Measurements from ENCODE around the gene SMC5.

SMC5 gene

DNA sequence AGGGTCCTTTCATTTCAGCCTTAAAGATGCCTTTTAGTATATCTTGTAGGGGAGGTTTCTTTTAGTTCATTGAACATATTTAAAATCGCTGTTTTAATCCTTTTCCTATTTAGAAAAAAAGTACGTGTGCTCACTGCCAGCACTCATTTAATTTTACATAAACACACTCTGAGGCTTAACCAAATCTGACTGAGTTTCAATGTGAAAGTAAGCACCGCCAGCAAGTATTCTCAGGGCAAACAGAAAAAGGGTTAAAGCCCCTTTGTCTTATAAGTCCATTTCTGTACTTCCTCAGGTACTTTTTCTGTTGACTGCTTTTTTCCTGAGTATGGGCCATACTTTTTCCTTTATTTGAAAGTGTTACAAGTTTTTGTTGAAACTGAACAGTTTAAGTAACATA, 31.8 kb downstream of the SMC5 start:
- Histone ChIP-seq H3K79me2 (ENCODE audit: insufficient read depth, low read length) (peaks cover 43% of the 10 kb centered on the region; the same call in 1 of the 2 replicates), H3F3A (ENCODE audit: low read depth) (no peaks in the 10 kb centered on the region), H3K4me2 (ENCODE audit: low read depth, low read length, poor library complexity, severe bottlenecking) (no peak overlapping the region), H2AFZ (ENCODE audit: low read length) (no peak overlapping the region), H3K9me2 (replicated peaks; ENCODE audit: low read depth, low read length) (no peaks in the 10 kb centered on the region), H3K4me1 (ENCODE audit: insufficient read depth, low read length, poor library complexity, severe bottlenecking) (no peaks in the 10 kb centered on the region), H3K36me3 (ENCODE audit: insufficient read depth, low read length) (peaks cover 77% of the 10 kb centered on the region), H3K27me3 (ENCODE audit: insufficient read depth, low read length, poor library complexity, severe bottlenecking) (no peaks in the 10 kb centered on the region), H3K9me3 (ENCODE audit: insufficient read depth, low read depth, low read length) (peaks cover 15% of the 10 kb centered on the region; the same call in 1 of the 2 replicates), H3K4me3 (ENCODE audit: low read length, poor library complexity, severe bottlenecking) (no peak overlapping the region), H4K20me1 (ENCODE audit: insufficient read depth, low read length, poor library complexity, severe bottlenecking) (no peaks in the 10 kb centered on the region), H3K9ac (ENCODE audit: low read depth, low read length, poor library complexity, severe bottlenecking) (no peak overlapping the region)
- no peak for TF ChIP-seq CTCF (conservative IDR thresholded peaks at IDR 0.05; ENCODE audit: low read length)
- no peak for TF ChIP-seq EZH2phosphoT487 (IDR thresholded peaks at IDR 0.05; ENCODE audit: borderline replicate concordance)

DNA sequence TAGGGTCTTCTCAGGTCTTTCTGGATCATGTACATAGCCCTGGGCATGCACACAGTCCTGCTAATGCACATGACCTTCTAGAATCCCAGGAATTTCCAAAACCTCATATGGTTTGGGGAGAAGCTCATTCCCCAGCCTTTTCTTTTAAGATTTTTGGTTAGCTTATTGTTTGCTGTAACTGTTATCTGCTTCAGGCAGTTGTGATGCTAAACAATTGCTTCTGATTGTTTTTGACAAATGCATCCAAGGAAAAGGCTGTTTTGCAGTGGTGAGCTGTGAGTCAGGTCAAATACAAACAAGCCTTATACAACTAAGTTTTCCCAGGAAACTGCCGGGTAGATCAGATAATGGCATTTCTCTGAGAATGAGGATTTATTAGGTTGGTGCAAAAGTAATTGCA, 32.7 kb downstream of the SMC5 start:
- TF ChIP-seq EZH2phosphoT487 (IDR thresholded peaks at IDR 0.05; ENCODE audit: borderline replicate concordance) (no peak), CTCF (conservative IDR thresholded peaks at IDR 0.05; ENCODE audit: low read length) (no peak)
- Histone ChIP-seq H3F3A (ENCODE audit: low read depth) (no peaks in the 10 kb centered on the region), H3K79me2 (ENCODE audit: insufficient read depth, low read length) (peaks cover 44% of the 10 kb centered on the region; the same call in 1 of the 2 replicates), H3K9me2 (replicated peaks; ENCODE audit: low read depth, low read length) (no peaks in the 10 kb centered on the region), H3K4me3 (ENCODE audit: low read length, poor library complexity, severe bottlenecking) (no peak overlapping the region), H3K4me1 (ENCODE audit: insufficient read depth, low read length, poor library complexity, severe bottlenecking) (no peaks in the 10 kb centered on the region), H3K36me3 (ENCODE audit: insufficient read depth, low read length) (peaks cover 72% of the 10 kb centered on the region), H3K9me3 (ENCODE audit: insufficient read depth, low read depth, low read length) (peaks cover 15% of the 10 kb centered on the region; the same call in 1 of the 2 replicates), H3K27me3 (ENCODE audit: insufficient read depth, low read length, poor library complexity, severe bottlenecking) (no peaks in the 10 kb centered on the region), H3K9ac (ENCODE audit: low read depth, low read length, poor library complexity, severe bottlenecking) (no peak overlapping the region), H3K4me2 (ENCODE audit: low read depth, low read length, poor library complexity, severe bottlenecking) (no peak overlapping the region), H2AFZ (ENCODE audit: low read length) (no peak overlapping the region), H4K20me1 (ENCODE audit: insufficient read depth, low read length, poor library complexity, severe bottlenecking) (no peaks in the 10 kb centered on the region)

- Histone ChIP-seq H3K4me2 (ENCODE audit: low read depth, low read length, poor library complexity, severe bottlenecking) (no peak overlapping the region), H3K79me2 (ENCODE audit: insufficient read depth, low read length) (peaks cover 44% of the 10 kb centered on the region; the same call in 1 of the 2 replicates), H3K36me3 (ENCODE audit: insufficient read depth, low read length) (peaks cover 74% of the 10 kb centered on the region)
Measured at GRCh38 chr9:70292253-70292652, 33.5 kb downstream of the SMC5 start.

More at GRCh38 chr9:70292253-70292652, 33.5 kb downstream of the SMC5 start:
- Histone ChIP-seq H3K4me3 (ENCODE audit: low read length, poor library complexity, severe bottlenecking) (no peak overlapping the region), H2AFZ (ENCODE audit: low read length) (no peak overlapping the region), H3K27me3 (ENCODE audit: insufficient read depth, low read length, poor library complexity, severe bottlenecking) (no peaks in the 10 kb centered on the region), H3F3A (ENCODE audit: low read depth) (no peaks in the 10 kb centered on the region), H3K9me2 (replicated peaks; ENCODE audit: low read depth, low read length) (no peaks in the 10 kb centered on the region), H4K20me1 (ENCODE audit: insufficient read depth, low read length, poor library complexity, severe bottlenecking) (no peaks in the 10 kb centered on the region), H3K9ac (ENCODE audit: low read depth, low read length, poor library complexity, severe bottlenecking) (no peak overlapping the region), H3K9me3 (ENCODE audit: insufficient read depth, low read depth, low read length) (peaks cover 15% of the 10 kb centered on the region; the same call in 1 of the 2 replicates), H3K4me1 (ENCODE audit: insufficient read depth, low read length, poor library complexity, severe bottlenecking) (no peaks in the 10 kb centered on the region)
- TF ChIP-seq CTCF (conservative IDR thresholded peaks at IDR 0.05; ENCODE audit: low read length) (no peak), EZH2phosphoT487 (IDR thresholded peaks at IDR 0.05; ENCODE audit: borderline replicate concordance) (no peak)

Data from Loucy (cell line).